Stimulated activated CD8-positive, alpha-beta memory T cell treated with anti-CD3 and anti-CD28 coated beads, Interleukin-12 subunit alpha, Interleukin-12 subunit beta, amount 100 ng/mL, for 24 hours (primary cell): Measurements from ENCODE around the gene MRS2.

Experiments used
- DNase-seq: peaks from one replicate; pipeline ENCODE4 v3.0.0-alpha.2; 2020; ENCODE audit errors: extremely low read depth

The MRS2 gene

DNA sequence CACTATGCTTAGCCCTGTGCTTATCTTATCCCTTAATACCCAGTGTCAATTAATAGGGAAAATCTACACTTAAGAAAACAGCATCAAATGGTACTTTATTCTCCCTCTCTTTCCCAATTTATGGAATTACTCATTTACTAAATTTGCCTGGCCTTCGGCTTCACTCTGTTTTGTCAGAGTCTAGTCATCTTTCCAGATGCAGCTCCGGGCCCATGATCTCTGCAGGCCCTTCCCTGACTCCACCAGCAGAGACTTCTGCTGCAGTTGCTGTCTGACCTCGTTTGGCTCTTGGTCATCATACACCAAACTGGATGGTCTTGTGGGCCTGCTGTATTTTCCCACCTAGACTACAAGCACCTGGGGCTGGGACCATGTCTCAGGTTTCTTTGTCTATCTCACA is 27.4 kb downstream of the MRS2 start:
- DNase-seq, result no peak

DNA sequence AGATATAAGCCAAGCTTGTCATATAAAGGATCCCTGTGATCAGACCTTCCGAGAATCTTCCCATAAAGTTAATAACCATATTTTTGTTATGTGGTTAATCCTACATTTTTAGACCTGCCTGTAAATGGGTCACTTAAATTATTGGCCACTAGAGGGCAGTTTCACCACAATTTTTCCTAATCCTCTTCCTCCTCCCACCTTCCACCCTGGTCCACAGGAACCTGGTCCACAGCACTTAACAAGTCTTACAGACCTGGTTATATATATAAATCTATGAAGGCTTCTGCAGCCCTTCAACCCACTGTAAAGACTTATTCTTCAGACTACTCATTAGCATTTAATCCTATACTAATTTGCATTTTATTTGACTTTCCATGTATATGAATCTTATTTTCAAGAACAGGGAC is 28.3 kb downstream of the MRS2 start:
- no peak for DNase-seq

DNA sequence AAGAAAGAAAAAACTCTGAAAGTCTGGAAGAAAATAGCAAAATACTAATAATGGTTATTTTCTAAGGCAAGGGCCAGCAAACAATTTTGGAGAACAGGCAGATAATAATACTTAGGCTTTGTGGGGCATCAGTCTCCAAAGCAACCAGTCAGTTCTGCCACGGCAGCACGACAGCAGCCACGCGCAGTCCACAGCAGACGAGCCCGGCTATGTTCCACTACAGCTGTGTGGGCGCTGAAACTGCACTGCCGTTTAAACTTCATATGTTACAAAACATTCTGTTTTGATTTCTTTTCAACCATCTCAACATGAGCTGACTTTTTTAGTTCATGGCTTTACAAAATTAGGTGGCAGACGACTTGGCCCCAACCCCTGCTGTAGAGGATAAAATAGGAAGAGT is 29.9 kb downstream of the MRS2 start:
- DNase-seq, result no peak

DNA sequence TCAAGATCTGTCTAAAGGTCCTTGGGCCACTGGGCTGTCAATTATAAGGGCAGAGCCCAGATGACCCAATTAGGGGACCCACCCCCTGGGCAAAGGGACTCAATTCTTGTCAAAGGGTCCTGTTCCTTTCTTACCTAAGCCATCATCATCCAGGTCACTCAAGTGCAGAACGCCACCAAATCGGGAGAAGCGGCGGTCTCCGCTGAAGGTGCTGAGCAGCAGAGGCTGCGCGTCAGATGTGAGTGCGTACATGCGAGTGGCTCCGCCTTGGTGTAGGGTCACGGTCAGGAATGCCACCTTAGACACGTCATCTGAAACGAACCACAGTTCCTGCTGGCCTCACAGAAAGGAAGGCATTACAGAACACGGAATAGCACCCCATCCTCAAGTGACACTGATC is 34.2 kb downstream of the MRS2 start:
- DNase-seq, result no peak

- DNase-seq, result no peak
Measured at GRCh38 chr6:24439858-24440539, 37.3 kb downstream of the MRS2 start.

DNA sequence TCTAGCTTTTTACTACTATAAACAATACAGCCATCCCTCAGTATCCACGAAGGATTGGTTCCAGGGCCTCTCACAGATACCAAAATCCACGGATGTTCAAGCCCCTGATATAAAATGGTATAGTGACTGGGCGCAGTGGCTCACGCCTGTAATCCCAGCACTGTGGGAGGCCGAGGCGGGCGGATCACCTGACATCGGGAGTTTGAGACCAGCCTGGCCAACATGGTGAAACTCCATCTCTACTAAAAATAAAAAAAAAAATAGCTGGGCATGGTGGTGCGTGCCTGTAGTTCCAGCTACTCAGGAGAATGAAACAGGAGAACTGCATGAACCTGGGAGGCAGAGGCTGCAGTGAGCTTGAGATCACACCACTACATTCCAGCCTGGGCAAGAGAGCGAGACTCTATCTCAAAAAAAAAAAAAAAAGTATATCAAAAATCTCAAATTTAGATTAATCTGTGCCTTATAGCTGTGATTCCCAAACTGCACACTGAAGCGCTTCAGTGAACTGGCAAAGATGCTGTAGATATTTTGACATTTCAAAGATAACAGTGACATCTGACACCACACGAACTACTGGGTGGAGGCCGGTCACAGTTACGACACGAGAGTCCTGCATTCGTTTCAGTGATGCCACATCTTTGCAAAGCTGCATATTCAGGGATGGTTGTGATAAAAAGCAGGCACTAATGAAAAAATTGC is 38.3 kb downstream of the MRS2 start:
- DNase-seq, result no peak

DNA sequence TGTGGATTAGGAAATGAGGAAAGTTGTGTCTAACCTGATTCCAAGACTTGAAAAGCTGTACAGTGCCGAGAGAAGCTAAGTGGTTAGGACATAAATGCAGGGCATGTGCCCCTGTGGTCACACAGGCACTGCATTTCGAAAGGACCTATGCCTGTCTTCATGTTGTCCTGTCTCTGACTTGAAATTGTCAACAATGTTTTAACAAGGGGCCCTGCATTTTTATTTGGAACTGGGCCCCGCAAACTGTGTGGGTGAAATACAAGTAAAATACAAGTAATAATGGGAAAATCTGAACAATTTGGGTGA is 38.8 kb downstream of the MRS2 start:
- no peak for DNase-seq

GRCh38 chr6:24444588-24444987 is 41.9 kb downstream of the MRS2 start:
- DNase-seq, result no peak

GRCh38 chr6:24445704-24446103 is 43.0 kb downstream of the MRS2 start:
- DNase-seq, result no peak

GRCh38 chr6:24446670-24447069 is 43.9 kb downstream of the MRS2 start:
- no peak for DNase-seq

DNA sequence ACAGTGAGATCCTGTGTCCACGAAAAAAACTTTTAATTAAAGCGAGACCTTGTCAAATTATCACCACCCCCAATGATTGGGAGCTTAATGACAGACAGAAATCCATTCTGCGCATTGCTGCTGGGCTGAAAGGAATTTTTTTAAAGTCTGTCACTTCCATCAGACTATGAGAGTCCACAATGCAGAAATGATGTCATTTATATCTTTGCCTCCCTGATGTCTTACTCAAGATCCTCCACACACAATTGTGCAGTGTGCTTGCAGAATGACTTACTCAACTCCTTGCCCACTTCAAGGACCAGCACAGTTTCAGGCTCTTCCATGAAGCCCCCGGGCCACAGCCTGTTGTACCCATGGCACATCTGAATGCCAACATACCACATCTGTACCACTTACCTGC is 45.7 kb downstream of the MRS2 start:
- no peak for DNase-seq

GRCh38 chr6:24448828-24449525 is 46.2 kb downstream of the MRS2 start:
- DNase-seq, result no peak

- DNase-seq, result no peak
Measured at GRCh38 chr6:24451581-24452388, 49.0 kb downstream of the MRS2 start.

- DNase-seq, result no peak
Measured at GRCh38 chr6:24453921-24454320, 51.2 kb downstream of the MRS2 start.

GRCh38 chr6:24454452-24454851 is 51.7 kb downstream of the MRS2 start:
- DNase-seq, result no peak

DNA sequence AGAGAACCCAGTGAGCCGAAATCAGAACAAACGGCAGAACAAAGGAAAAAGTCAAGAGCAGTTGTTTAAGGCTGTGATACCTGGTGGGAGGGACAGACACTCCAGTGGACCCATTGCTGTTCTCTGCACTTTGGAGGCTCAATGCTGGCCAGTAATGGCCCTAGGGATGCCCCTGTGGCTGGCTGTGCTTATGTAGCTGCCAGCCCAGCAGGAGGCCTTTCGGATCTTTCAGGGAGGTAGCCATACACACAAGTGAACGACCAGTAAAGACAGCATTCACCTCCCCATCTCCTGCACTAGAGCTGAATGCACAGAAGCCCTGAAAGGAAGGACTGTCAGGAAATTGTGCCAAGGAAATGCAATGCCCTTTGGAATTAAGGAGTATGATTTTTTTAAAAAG is 52.3 kb downstream of the MRS2 start:
- no peak for DNase-seq

- DNase-seq, result no peak
Measured at GRCh38 chr6:24458134-24458533, 55.4 kb downstream of the MRS2 start.

GRCh38 chr6:24458941-24459340 is 56.2 kb downstream of the MRS2 start:
- DNase-seq, result no peak

GRCh38 chr6:24460966-24461365 is 58.2 kb downstream of the MRS2 start:
- DNase-seq, result no peak

DNA sequence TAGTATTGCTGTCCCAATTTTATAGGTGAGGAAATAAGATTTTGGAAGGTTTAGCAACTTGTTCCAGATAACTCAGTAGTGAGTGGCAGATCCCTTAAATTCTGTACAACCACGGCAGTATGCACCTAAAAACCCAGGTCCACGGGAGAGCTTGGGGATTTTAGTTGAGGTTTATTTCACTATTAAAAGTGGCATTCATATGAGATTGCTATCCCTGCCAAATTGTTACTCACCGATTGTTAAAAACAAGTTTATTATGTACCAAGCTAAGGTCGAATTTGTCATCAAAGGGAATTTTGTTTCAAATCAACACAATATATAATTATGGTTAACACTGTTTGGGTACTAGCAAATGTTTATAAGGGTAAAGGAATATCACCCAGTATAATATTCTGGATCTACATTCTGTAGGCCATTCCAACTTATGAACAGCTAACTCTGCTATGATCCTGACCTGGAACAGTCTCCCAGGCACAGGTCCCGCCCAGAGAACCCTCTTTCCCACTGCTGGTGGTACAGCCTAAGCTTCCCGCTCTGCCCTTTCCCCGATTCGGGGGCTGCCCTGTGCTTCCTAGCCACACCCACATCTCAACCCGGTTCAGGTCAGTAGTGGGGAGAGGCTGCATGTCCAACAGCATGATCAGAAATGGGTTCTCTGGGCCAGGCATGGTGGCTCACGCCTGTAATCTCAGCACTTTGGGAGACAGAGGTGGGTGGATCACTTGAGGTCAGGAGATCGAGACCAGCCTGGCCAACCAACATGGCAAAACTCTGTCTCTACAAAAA is 61.7 kb downstream of the MRS2 start:
- no peak for DNase-seq

GRCh38 chr6:24469811-24470210 is 67.1 kb downstream of the MRS2 start:
- DNase-seq, result no peak

DNA sequence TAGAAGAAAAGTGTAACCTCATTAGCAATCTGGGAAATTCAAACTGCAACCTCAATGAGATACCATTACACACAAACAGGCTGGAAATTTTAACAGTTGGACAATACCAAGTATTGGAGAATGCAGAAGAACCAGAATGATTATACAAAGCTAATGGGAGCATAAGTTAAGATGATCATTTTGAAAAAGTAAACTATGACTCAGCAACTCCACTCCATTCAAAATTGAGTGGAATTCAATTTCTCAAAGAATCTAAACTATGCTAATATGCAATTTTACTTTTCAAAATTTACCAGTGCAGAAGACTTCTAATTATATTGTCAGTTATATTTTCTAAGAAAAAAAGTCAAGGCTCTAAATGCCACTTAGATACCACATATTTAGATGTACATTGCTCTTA is 69.4 kb downstream of the MRS2 start:
- no peak for DNase-seq
